Sigmoid colon (tissue), 7 donors: ENCODE measurements around the gene NFIA. TPM values are rescaled to one million over a fixed set of nuclear protein-coding genes. Genes with fewer than 3 reads are reported as not detected.

ENCODE experiments used
- DNase-seq: peaks from one replicate; pipeline ENCODE4 v3.0.0-alpha.2; 2019
- H3K27ac ChIP-seq, 4 donors: fragments of 200-600 bp; sonication (generic); one replicate each; pipeline ENCODE4 v1.5.1; 2016 to 2019; ENCODE audit warnings: mild to moderate bottlenecking in 1 of 4
- H3K27me3 ChIP-seq, 3 donors: fragments of 200-600 bp; sonication (generic); one replicate each; pipeline ENCODE4 v1.5.1; 2019; ENCODE audit warnings: mild to moderate bottlenecking in 1 of 3
- H3K36me3 ChIP-seq, 4 donors: fragments of 200-600 bp; sonication (generic); one replicate each; pipeline ENCODE4 v1.5.1; 2016 to 2019
- H3K4me1 ChIP-seq, 4 donors: fragments of 200-600 bp; sonication (generic); one replicate each; pipeline ENCODE4 v1.5.1; 2017 to 2019
- H3K4me3 ChIP-seq, 4 donors: fragments of 200-600 bp; sonication (generic); one replicate each; pipeline ENCODE4 v1.5.1; 2017 to 2019; ENCODE audit warnings: mild to moderate bottlenecking in 2 of 4, moderate library complexity in 1 of 4
- H3K9me3 ChIP-seq, 4 donors: fragments of 200-600 bp in 3 of 4; sonication (generic) in 3 of 4; one replicate each; pipeline versions ENCODE4 v1.5.1 to v1.6.1; 2013 to 2019
- EP300 ChIP-seq, 4 donors: sonication (generic); formaldehyde crosslinking; IDR thresholded peaks; one replicate each; pipeline ENCODE4 v1.6.1; 2017; ENCODE audit warnings: antibody characterized with exemption in 4 of 4
- POLR2A ChIP-seq, 2 donors: fragments of 450-650 bp; IDR thresholded peaks; one replicate each; pipeline ENCODE4 v1.6.1; 2016; ENCODE audit warnings: antibody characterized with exemption in 2 of 2, mild to moderate bottlenecking in 2 of 2, moderate library complexity in 2 of 2
- POLR2AphosphoS5 ChIP-seq, 4 donors: sonication (generic); formaldehyde crosslinking; IDR thresholded peaks; one replicate each; pipeline ENCODE4 v1.6.1; 2017; ENCODE audit warnings: antibody characterized with exemption in 4 of 4
- WGBS, 2 donors: extraction: QIAGEN DNeasy Blood & Tissue Kit; methylation state at CpG; one replicate each; pipeline ENCODE4 v1.1.7; 2013; 5-methylcytosine and 5-hydroxymethylcytosine counted together
- intact Hi-C: fragments of 100-400 bp; cut with DNase I; formaldehyde crosslinking; loops from one replicate; pipeline ENCODE4 v1.15.1; 2023
- polyA plus RNA-seq, 3 donors: library from polyadenylated mRNA; stranded (reverse); fragments of 200-250 nt; gene quantifications; one replicate each; pipeline ENCODE4 v1.2.3, GENCODE V29; 2013
- total RNA-seq, 4 donors: library from RNA; depleted of rRNA; stranded (reverse); fragments of >200 nt; gene quantifications; one replicate each; pipeline ENCODE4 v1.1.0, GENCODE V29; 2016
- TF ChIP-seq, protein P1 (sequence below), 4 experiments: fragments of 450-650 bp in 3 of 4; fragments of 200-600 bp in 1 of 4; IDR thresholded peaks; one replicate each; pipeline ENCODE4 v1.5.1; 2016 to 2019; ENCODE audit warnings: antibody characterized with exemption in 4 of 4, mild to moderate bottlenecking in 3 of 4, moderate library complexity in 2 of 4
- donor health status: healthy with polysubstance abuse.
- donor health status: Bipolar disorder and iron deficiency.
- donor health status: healthy.

NFIA gene
- total and polyA plus RNA-seq, 7 donors = 2.3 to 154 (median 79.7) TPM

DNA sequence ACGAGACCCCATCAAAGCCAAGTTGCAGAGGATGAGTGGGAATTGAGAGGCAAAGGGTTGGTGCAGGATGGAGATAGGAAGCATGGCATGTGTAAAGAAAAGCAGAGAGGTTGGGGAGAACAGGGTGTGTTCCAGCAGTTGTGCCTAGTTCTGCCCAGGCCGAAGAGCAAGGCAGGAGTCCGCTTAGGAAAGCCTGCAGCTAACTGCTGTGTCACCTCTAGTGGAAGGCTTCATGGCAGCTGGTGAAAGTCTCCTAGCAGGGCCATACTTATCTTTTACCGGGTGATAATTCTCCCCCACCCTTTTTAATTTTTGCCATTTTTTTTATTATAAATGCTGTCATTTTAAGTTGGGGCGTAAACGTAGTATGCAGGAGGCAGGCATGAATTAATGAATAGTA lies 93.6 kb downstream of the NFIA start:
- no peak overlapping the region for H3K27ac ChIP-seq
- intact Hi-C loops = no loop called here
- DNase-seq = no peak

GRCh38 chr1:61181067-61182038 lies 99.0 kb downstream of the NFIA start:
- Histone ChIP-seq H3K4me1 (peaks cover 0 to 76% (median 64%) of the 10 kb centered on the region in 4 donors), H3K27ac (peak overlapping the region; percentile 78 to 88 (median 84)), H3K9me3 (no peaks in the 10 kb centered on the region), H3K27me3 (no peaks in the 10 kb centered on the region), H3K4me3 (no peak overlapping the region), H3K36me3 (no peaks in the 10 kb centered on the region)
- DNase-seq = no peak
- 99 to 100% methylated on average over 1 of the region's 1 CpG for WGBS, 2 donors
- intact Hi-C loops = loop anchor here (5.0 to 10.0 kb wide), 5 partner anchors 49 to 273 kb away; partner anchors contain the start of gene NFIA
- TF ChIP-seq POLR2A (IDR thresholded peaks at IDR 0.05) (no peak), POLR2AphosphoS5 (IDR thresholded peaks at IDR 0.05) (no peak), EP300 (IDR thresholded peaks at IDR 0.05) (no peak)
- TF ChIP-seq, protein P1, sequence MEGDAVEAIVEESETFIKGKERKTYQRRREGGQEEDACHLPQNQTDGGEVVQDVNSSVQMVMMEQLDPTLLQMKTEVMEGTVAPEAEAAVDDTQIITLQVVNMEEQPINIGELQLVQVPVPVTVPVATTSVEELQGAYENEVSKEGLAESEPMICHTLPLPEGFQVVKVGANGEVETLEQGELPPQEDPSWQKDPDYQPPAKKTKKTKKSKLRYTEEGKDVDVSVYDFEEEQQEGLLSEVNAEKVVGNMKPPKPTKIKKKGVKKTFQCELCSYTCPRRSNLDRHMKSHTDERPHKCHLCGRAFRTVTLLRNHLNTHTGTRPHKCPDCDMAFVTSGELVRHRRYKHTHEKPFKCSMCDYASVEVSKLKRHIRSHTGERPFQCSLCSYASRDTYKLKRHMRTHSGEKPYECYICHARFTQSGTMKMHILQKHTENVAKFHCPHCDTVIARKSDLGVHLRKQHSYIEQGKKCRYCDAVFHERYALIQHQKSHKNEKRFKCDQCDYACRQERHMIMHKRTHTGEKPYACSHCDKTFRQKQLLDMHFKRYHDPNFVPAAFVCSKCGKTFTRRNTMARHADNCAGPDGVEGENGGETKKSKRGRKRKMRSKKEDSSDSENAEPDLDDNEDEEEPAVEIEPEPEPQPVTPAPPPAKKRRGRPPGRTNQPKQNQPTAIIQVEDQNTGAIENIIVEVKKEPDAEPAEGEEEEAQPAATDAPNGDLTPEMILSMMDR (IDR thresholded peaks at IDR 0.05) = no peak

More for the DNA sequence above, 93.6 kb downstream of the NFIA start:
- Histone ChIP-seq H3K27me3 (no peaks in the 10 kb centered on the region), H3K4me1 (peaks cover 0 to 72% (median 61%) of the 10 kb centered on the region in 4 donors), H3K4me3 (no peak overlapping the region), H3K9me3 (no peaks in the 10 kb centered on the region), H3K36me3 (no peaks in the 10 kb centered on the region)
- 84 to 89% methylated on average over 6 of the region's 6 CpGs for WGBS, 2 donors
- TF ChIP-seq EP300 (IDR thresholded peaks at IDR 0.05) (no peak), POLR2AphosphoS5 (IDR thresholded peaks at IDR 0.05) (no peak), POLR2A (IDR thresholded peaks at IDR 0.05) (no peak)
- TF ChIP-seq, protein P1 (IDR thresholded peaks at IDR 0.05) = no peak

DNA sequence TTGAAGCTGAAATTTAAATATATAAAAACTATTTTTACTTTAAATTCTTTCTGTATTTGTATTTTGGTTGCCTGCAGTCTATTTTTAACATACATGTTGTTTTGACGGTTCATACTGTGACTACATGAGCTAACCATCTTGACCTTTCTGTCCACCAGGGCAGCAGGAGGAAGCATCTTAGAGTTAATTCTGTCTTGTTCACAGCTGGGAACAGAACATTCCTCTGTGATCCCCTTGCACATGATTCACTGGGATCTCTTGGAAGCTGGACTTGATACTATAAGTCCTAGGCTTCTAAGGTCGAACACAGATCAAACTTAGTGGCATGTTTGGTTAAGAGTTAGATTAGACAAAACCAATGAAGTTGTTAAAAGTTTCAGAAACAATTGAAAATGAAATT lies 99.7 kb downstream of the NFIA start:
- no peak for DNase-seq
- Histone ChIP-seq H3K4me3 (no peak overlapping the region), H3K27ac (peak overlapping the region; percentile 78 to 88 (median 84)), H3K36me3 (no peaks in the 10 kb centered on the region), H3K4me1 (peaks cover 0 to 80% (median 66%) of the 10 kb centered on the region in 4 donors), H3K9me3 (no peaks in the 10 kb centered on the region), H3K27me3 (no peaks in the 10 kb centered on the region)
- intact Hi-C loops = loop anchor here (5.0 to 10.0 kb wide), 5 partner anchors 50 to 273 kb away; partner anchors contain the start of gene NFIA
- 73 to 82% methylated on average over 2 of the region's 2 CpGs for WGBS, 2 donors
- TF ChIP-seq, protein P1 (IDR thresholded peaks at IDR 0.05) = peak in 1 of 4 experiments; percentile 10
- TF ChIP-seq POLR2A (IDR thresholded peaks at IDR 0.05) = no peak
- TF ChIP-seq POLR2AphosphoS5 (IDR thresholded peaks at IDR 0.05) = peak in 3 of 4 donors; percentile 21 to 29 (median 26)

DNA sequence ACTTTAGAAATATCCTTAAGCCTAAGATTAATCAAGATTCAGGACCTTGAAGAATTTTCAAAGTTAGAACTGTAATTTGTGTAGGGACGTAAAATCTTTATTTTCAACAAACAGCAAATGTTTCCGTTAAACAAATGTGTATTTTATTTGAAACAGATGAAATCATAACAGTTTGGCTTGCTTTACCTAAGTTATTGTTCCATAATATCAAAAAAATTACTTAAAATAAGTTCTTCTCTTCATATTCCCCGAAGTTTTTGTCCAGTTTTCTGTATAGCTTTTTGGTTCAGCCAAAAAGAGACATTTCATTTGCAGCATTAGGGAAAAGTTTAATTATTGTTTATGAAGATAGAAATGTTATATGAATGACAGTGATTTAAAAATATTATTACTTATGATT lies 100.1 kb downstream of the NFIA start:
- intact Hi-C loops = loop anchor here (5.0 to 10.0 kb wide), 5 partner anchors 50 to 272 kb away; partner anchors contain the start of gene NFIA
- TF ChIP-seq EP300 (IDR thresholded peaks at IDR 0.05) (no peak), POLR2AphosphoS5 (IDR thresholded peaks at IDR 0.05) (no peak), POLR2A (IDR thresholded peaks at IDR 0.05) (no peak)
- TF ChIP-seq, protein P1 (IDR thresholded peaks at IDR 0.05) = no peak
- DNase-seq = no peak
- Histone ChIP-seq H3K27me3 (no peaks in the 10 kb centered on the region), H3K36me3 (no peaks in the 10 kb centered on the region), H3K9me3 (no peaks in the 10 kb centered on the region), H3K4me3 (no peak overlapping the region), H3K27ac (peak overlapping the region; percentile 78 to 88 (median 84)), H3K4me1 (peaks cover 0 to 80% (median 66%) of the 10 kb centered on the region in 4 donors)
- WGBS, 2 donors = 81 to 87% methylated on average over 3 of the region's 3 CpGs
